SU-DHL-6 (cell line): Measurements from ENCODE around the gene GRM2.
"Not testable (repeated sequence)": the region's sequence is repeated elsewhere in the genome, so short reads cannot be mapped to it uniquely, and the experiment has no call there.

Source experiments
- EZH2phosphoT487 ChIP-seq: fragments of 200-600 bp; sonication (generic), shearing (Covaris generic); conservative IDR thresholded peaks from 2 replicates; pipeline ENCODE4 v1.6.1; 2018; ENCODE audit warnings: mild to moderate bottlenecking, antibody characterized with exemption, low read length, moderate library complexity, mixed read lengths
- TF ChIP-seq, protein P1 (sequence below): fragments of 200-600 bp; sonication (generic); IDR thresholded peaks from one replicate; pipeline ENCODE4 v1.5.1; 2017; ENCODE audit warnings: antibody characterized with exemption, mild to moderate bottlenecking, low read length, moderate library complexity; ENCODE audit not compliant: insufficient read depth, poor library complexity, severe bottlenecking

DNA sequence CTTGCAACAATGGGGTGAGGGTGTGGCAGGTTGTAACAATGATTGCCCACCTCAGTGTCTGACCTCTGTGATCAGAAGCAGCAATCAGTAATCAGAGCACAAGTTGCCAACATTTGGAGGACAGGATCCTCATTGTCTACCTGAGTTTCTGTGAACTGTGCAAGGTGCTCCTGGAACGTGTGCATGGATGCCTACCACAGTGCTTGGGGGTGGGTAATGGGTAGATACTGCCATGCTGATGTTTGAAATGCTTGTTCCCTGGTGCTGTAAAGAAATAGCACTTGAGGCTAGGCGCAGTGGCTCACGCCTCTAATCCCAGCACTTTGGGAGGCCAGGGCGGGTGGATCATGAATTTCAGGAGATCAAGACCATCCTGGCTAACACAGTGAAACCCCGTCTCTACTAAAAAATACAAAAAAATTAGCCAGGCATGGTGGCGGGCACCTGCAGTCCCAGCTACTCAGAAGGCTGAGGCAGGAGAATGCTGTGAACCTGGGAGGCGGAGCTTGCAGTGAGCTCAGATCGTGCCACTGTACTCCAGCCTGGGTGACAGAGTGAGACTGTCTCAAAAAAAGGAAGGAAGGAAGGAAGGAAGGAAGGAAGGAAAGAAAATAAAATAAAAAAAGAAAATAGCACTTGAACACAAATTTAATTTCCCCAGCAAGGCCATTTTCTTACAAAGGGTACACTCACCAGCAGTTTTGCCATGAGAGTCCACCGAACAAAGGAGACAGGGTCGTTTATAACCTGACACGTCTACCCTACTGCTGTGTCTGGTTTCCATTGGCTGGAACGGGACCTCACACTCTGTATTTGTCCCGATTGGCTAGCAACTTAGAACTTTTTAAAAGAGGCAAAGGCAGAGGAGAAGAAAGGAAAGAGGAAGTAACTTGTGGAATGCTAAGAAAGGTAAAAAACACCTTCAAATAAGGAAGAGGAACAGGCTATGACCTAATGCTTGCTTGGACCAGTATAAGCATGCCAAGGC is 47.2 kb downstream of the GRM2 start:
- TF ChIP-seq, protein P1, sequence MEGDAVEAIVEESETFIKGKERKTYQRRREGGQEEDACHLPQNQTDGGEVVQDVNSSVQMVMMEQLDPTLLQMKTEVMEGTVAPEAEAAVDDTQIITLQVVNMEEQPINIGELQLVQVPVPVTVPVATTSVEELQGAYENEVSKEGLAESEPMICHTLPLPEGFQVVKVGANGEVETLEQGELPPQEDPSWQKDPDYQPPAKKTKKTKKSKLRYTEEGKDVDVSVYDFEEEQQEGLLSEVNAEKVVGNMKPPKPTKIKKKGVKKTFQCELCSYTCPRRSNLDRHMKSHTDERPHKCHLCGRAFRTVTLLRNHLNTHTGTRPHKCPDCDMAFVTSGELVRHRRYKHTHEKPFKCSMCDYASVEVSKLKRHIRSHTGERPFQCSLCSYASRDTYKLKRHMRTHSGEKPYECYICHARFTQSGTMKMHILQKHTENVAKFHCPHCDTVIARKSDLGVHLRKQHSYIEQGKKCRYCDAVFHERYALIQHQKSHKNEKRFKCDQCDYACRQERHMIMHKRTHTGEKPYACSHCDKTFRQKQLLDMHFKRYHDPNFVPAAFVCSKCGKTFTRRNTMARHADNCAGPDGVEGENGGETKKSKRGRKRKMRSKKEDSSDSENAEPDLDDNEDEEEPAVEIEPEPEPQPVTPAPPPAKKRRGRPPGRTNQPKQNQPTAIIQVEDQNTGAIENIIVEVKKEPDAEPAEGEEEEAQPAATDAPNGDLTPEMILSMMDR: not testable (repeated sequence)
- TF ChIP-seq EZH2phosphoT487: not testable (repeated sequence)
